B cell (primary cell): ENCODE data around the gene CCNT2. TPM values are rescaled to one million over a fixed set of nuclear protein-coding genes. Genes with fewer than 3 reads are reported as not detected.

Experiments used
- ATAC-seq: fragments of 200-7000 bp; cut with Tn5 transposase; one replicate; pipeline ENCODE4 v1.10.0; 2021; ENCODE audit warnings: low read depth, mild to moderate bottlenecking, moderate number of reproducible peaks, moderate library complexity
- CTCF ChIA-PET: fragments of 350-600 bp; sonication (Branson Sonifier 250); formaldehyde crosslinking; loops from one replicate; lab custom pipeline; 2021; ENCODE audit warnings: antibody characterized with exemption, inconsistent platforms; lab: Charles Lee
- POLR2A ChIA-PET: fragments of 350-600 bp; sonication (Branson Sonifier 250); formaldehyde crosslinking; loops from one replicate; lab custom pipeline; 2021; ENCODE audit warnings: antibody characterized with exemption; lab: Charles Lee
- DNase-seq: peaks from one replicate; pipeline ENCODE4 v3.0.0; 2013
- H2AFZ ChIP-seq: 2 replicates; pipeline ENCODE4 v1.6.1; 2012; ENCODE audit warnings: mild to moderate bottlenecking, low read depth, low read length; ENCODE audit not compliant: insufficient read depth, poor library complexity, severe bottlenecking
- H3K27ac ChIP-seq, 2 donors: 1 replicate in 1 of 2; 2 replicates in 1 of 2; pipeline ENCODE4 v1.5.1; 2012 to 2013; ENCODE audit warnings: low read length in 2 of 2, mild to moderate bottlenecking in 2 of 2, moderate library complexity in 1 of 2
- H3K27me3 ChIP-seq, 4 experiments: fragments of 200-600 bp in 1 of 4; sonication (generic) in 1 of 4; replicated peaks in 1 of 4; 1 replicate in 2 of 4; 2 replicates in 2 of 4; pipeline versions ENCODE4 v1.6.1 to v1.7.0; 2013 to 2016; ENCODE audit warnings: low read length in 3 of 4, mild to moderate bottlenecking in 2 of 4, mixed read lengths in 1 of 4, moderate library complexity in 1 of 4; ENCODE audit not compliant: insufficient read depth in 4 of 4, control insufficient read depth in 3 of 4; ENCODE audit errors: control extremely low read depth in 1 of 4
- H3K36me3 ChIP-seq, 2 experiments: replicated peaks in 1 of 2; 1 replicate in 1 of 2; 2 replicates in 1 of 2; pipeline versions ENCODE4 v1.6.1 to v1.7.1; 2013; ENCODE audit warnings: low read length in 1 of 2; ENCODE audit not compliant: insufficient read depth in 2 of 2, control insufficient read depth in 1 of 2; ENCODE audit errors: control extremely low read depth in 1 of 2, extremely low read depth in 1 of 2
- H3K4me1 ChIP-seq, 2 donors: fragments of 200-600 bp in 1 of 2; sonication (generic) in 1 of 2; 1 replicate in 1 of 2; 2 replicates in 1 of 2; pipeline versions ENCODE4 v1.5.1 to v1.6.1; 2013 to 2017; ENCODE audit warnings: low read length in 2 of 2; ENCODE audit not compliant: control insufficient read depth in 2 of 2, insufficient read depth in 2 of 2
- H3K4me2 ChIP-seq: replicated peaks from 2 replicates; pipeline ENCODE3; 2012; ENCODE audit warnings: mild to moderate bottlenecking, low read depth, low read length; ENCODE audit not compliant: poor library complexity, severe bottlenecking
- H3K4me3 ChIP-seq, 5 experiments: fragments of 200-600 bp in 1 of 5; sonication (generic) in 1 of 5; 1 replicate in 3 of 5; 2 replicates in 2 of 5; pipeline versions ENCODE4 v1.5.1 to v1.7.0; 2011 to 2016; ENCODE audit warnings: low read length in 4 of 5, mild to moderate bottlenecking in 4 of 5, low read depth in 2 of 5, control low read depth in 1 of 5, moderate library complexity in 1 of 5; ENCODE audit not compliant: insufficient read depth in 1 of 5; ENCODE audit errors: control extremely low read depth in 1 of 5, extremely low read depth in 1 of 5
- H3K79me2 ChIP-seq: fragments of 200-600 bp; sonication (generic); one replicate; pipeline ENCODE4 v1.6.0; 2016; ENCODE audit warnings: low read length; ENCODE audit not compliant: control insufficient read depth, insufficient read depth
- H3K9ac ChIP-seq: fragments of 200-600 bp; sonication (generic); 2 replicates; pipeline ENCODE4 v1.6.1; 2017; ENCODE audit warnings: mild to moderate bottlenecking, low read length, moderate library complexity
- H3K9me3 ChIP-seq, 3 donors: one replicate each; pipeline versions ENCODE4 v1.6.1 to v1.7.1; 2013; ENCODE audit warnings: low read length in 2 of 3; ENCODE audit not compliant: control insufficient read depth in 2 of 3, insufficient read depth in 1 of 3; ENCODE audit errors: control extremely low read depth in 1 of 3
- H4K20me1 ChIP-seq: 2 replicates; pipeline ENCODE4 v1.6.0; 2012; ENCODE audit warnings: mild to moderate bottlenecking, low read length; ENCODE audit not compliant: insufficient read depth, control insufficient read depth, poor library complexity, severe bottlenecking
- H3K27ac Mint-ChIP-seq: one replicate; pipeline ENCODE4 v1.8.0; 2021; ENCODE audit warnings: mixed read lengths
- H3K27me3 Mint-ChIP-seq: one replicate; pipeline ENCODE4 v1.8.0; 2021; ENCODE audit warnings: mixed read lengths
- H3K4me1 Mint-ChIP-seq: one replicate; pipeline ENCODE4 v1.8.0; 2021; ENCODE audit warnings: mixed read lengths
- H3K4me3 Mint-ChIP-seq: one replicate; pipeline ENCODE4 v1.8.0; 2021; ENCODE audit warnings: mixed read lengths
- H3K9me3 Mint-ChIP-seq: one replicate; pipeline ENCODE4 v1.8.0; 2022; ENCODE audit warnings: mixed read lengths; ENCODE audit not compliant: insufficient read depth
- CTCF ChIP-seq: fragments of 200-600 bp; IDR thresholded peaks from one replicate; pipeline ENCODE4 v1.8.0; 2022; ENCODE audit warnings: antibody characterized with exemption, mild to moderate bottlenecking
- EZH2 ChIP-seq: IDR thresholded peaks from 2 replicates; pipeline ENCODE4 v1.6.1; 2012; ENCODE audit warnings: borderline replicate concordance, low read depth, mild to moderate bottlenecking, moderate library complexity, low read length; ENCODE audit not compliant: insufficient read depth, poor library complexity, severe bottlenecking
- WGBS: methylation state at CpG from one replicate; pipeline ENCODE4 v1.1.5; 2013; ENCODE audit warnings: missing lambda C conversion rate; ENCODE audit not compliant: insufficient coverage; 5-methylcytosine and 5-hydroxymethylcytosine counted together
- intact Hi-C: fragments of 100-400 bp; cut with micrococcal nuclease; formaldehyde crosslinking; loops from one replicate; pipeline ENCODE4 v1.10.0; 2022
- polyA plus RNA-seq: library from polyadenylated mRNA; depleted of rRNA; stranded (reverse); fragments of >200 nt; gene quantifications from 2 replicates; pipeline ENCODE4 v1.2.3, GENCODE V29; 2012
- total RNA-seq, 2 donors: library from RNA; stranded (reverse); fragments of 120-200 nt in 1 of 2; gene quantifications; 1 replicate in 1 of 2; 2 replicates in 1 of 2; pipeline versions ENCODE4 v1.2.3 to v1.2.4, GENCODE V29; 2013 to 2022

CCNT2 gene
- total and polyA plus RNA-seq, 2 donors (not counting 1 experiment from before 2014, with no cell fraction given): 17.4 to 86.7 TPM

GRCh38 chr2:135005753-135006152 lies 87.1 kb downstream of the CCNT2 start:
- no peaks in the 10 kb centered on the region for H3K36me3 ChIP-seq
- Mint-ChIP-seq H3K4me3 (no peak overlapping the region), H3K27ac (no peak overlapping the region), H3K9me3 (no peaks in the 10 kb centered on the region), H3K4me1 (peaks cover 6% of the 10 kb centered on the region), H3K27me3 (peaks cover 23% of the 10 kb centered on the region)
- ChIA-PET CTCF (interaction anchor here (1.3 to 13.7 kb wide), 7 partner anchors 11 to 792 kb away, joined by 3 to 219 read pairs (median 24); no protein-coding TSS in a partner anchor), POLR2A (no interaction called here)
- H3K79me2 ChIP-seq: no peaks in the 10 kb centered on the region
- TF ChIP-seq CTCF (no peak), EZH2 (no peak)
- H4K20me1 ChIP-seq: no peaks in the 10 kb centered on the region
- ATAC-seq (no peak), DNase-seq (no peak)
- H3K4me2 ChIP-seq: no peak overlapping the region
- H2AFZ ChIP-seq: no peak overlapping the region
- no peak overlapping the region for H3K27ac ChIP-seq
- H3K9me3 ChIP-seq: no peaks in the 10 kb centered on the region
- peaks cover 3 to 6% of the 10 kb centered on the region in 2 donors for H3K4me1 ChIP-seq
- no peak overlapping the region for H3K9ac ChIP-seq
- no peak overlapping the region for H3K4me3 ChIP-seq
- peaks cover 0 to 7% (median 3%) of the 10 kb centered on the region in 4 experiments for H3K27me3 ChIP-seq
- intact Hi-C loops: no loop called here
- no CpG with 5 or more reads among the region's 3 CpGs for WGBS

Other genes with a start within 250 kb of the CCNT2 start
- gene TMEM163, start 199.8 kb upstream of the CCNT2 start, total RNA-seq: 5.6 and 6.2 TPM in 2 replicates
- gene TMEM163, start 199.8 kb upstream of the CCNT2 start, polyA plus RNA-seq: 0.65 and 2.6 TPM in 2 replicates
- not detected in 2 replicates for gene ACMSD, start 80.2 kb upstream of the CCNT2 start, total RNA-seq
- not detected in 2 replicates for gene ACMSD, start 80.2 kb upstream of the CCNT2 start, polyA plus RNA-seq
- gene MAP3K19, start 128.6 kb downstream of the CCNT2 start, total RNA-seq: not detected in 2 replicates
- gene MAP3K19, start 128.6 kb downstream of the CCNT2 start, polyA plus RNA-seq: 0.46 TPM in 1 of 2 replicates, not detected in the other
- gene RAB3GAP1, start 133.5 kb downstream of the CCNT2 start, total RNA-seq: 61.5 and 62.2 TPM in 2 replicates
- gene RAB3GAP1, start 133.5 kb downstream of the CCNT2 start, polyA plus RNA-seq: 15.6 and 24.5 TPM in 2 replicates